Panc1 (cell line): ENCODE data around the gene IKZF4. TPM values are rescaled to one million over a fixed set of nuclear protein-coding genes. Genes with fewer than 3 reads are reported as not detected.
"Not testable (repeated sequence)": the region's sequence is repeated elsewhere in the genome, so short reads cannot be mapped to it uniquely, and the experiment has no call there.

ENCODE experiments used
- ATAC-seq: fragments of 200-7000 bp; cut with Tn5 transposase; 2 replicates; pipeline ENCODE4 v1.9.1; 2020; ENCODE audit warnings: mild to moderate bottlenecking, moderate library complexity
- BruUV-seq: library from RNA; stranded (reverse); fragments of 400-500 nt; replicated peaks from 2 replicates; lab custom pipeline; 2021; lab: Mats Ljungman, UMichigan
- CTCF ChIA-PET: fragments of 300-600 bp; sonication (Branson Sonifier 250); formaldehyde crosslinking; loops from one replicate; lab custom pipeline; 2022; ENCODE audit warnings: antibody characterized with exemption; lab: Charles Lee
- POLR2A ChIA-PET: fragments of 300-600 bp; sonication (Branson Sonifier 250); formaldehyde crosslinking; loops from one replicate; lab custom pipeline; 2022; ENCODE audit warnings: antibody characterized with exemption; lab: Charles Lee
- DNase-seq: peaks from one replicate; pipeline ENCODE4 v3.0.0-alpha.2; 2010; ENCODE audit warnings: low read depth, low spot score
- H3K27ac ChIP-seq: 2 replicates; pipeline ENCODE4 v1.5.1; 2011; ENCODE audit warnings: mild to moderate bottlenecking, low read length, inconsistent platforms
- H3K27me3 ChIP-seq: fragments of 200-500 bp; sonication (Bioruptor generic); 2 replicates; pipeline ENCODE4 v1.6.0; 2014; ENCODE audit warnings: low read length, inconsistent platforms; ENCODE audit not compliant: control insufficient read depth, insufficient read depth
- H3K36me3 ChIP-seq: fragments of 200-500 bp; sonication (Bioruptor generic); 2 replicates; pipeline ENCODE4 v1.5.1; 2014; ENCODE audit warnings: inconsistent platforms, mild to moderate bottlenecking, low read length, moderate library complexity; ENCODE audit not compliant: control insufficient read depth, insufficient read depth
- H3K4me1 ChIP-seq: 2 replicates; pipeline ENCODE4 v1.5.1; 2011; ENCODE audit warnings: inconsistent platforms, mild to moderate bottlenecking, low read length, moderate library complexity; ENCODE audit not compliant: control insufficient read depth, insufficient read depth
- H3K4me3 ChIP-seq, 2 experiments: 2 replicates each; pipeline ENCODE4 v1.5.1; 2011 to 2012; ENCODE audit warnings: low read depth in 2 of 2, low read length in 2 of 2, mild to moderate bottlenecking in 2 of 2, inconsistent platforms in 1 of 2, moderate library complexity in 1 of 2
- H3K9me3 ChIP-seq: fragments of 200-500 bp; sonication (Bioruptor generic); 2 replicates; pipeline ENCODE4 v1.5.1; 2014; ENCODE audit warnings: low read depth, mild to moderate bottlenecking, inconsistent platforms, low read length, moderate library complexity; ENCODE audit not compliant: control insufficient read depth, insufficient read depth
- CTCF ChIP-seq: fragments of 450-650 bp; IDR thresholded peaks from 2 replicates; pipeline ENCODE4 v1.5.1; 2017; ENCODE audit warnings: mild to moderate bottlenecking
- POLR2AphosphoS5 ChIP-seq: IDR thresholded peaks from 2 replicates; pipeline ENCODE4 v1.6.1; 2012; ENCODE audit warnings: mild to moderate bottlenecking, low read depth, low read length, moderate library complexity
- SIN3A ChIP-seq: IDR thresholded peaks from 2 replicates; pipeline ENCODE4 v1.6.1; 2012; ENCODE audit warnings: low read depth, mild to moderate bottlenecking, low read length, moderate library complexity, borderline replicate concordance; ENCODE audit not compliant: insufficient read depth
- TCF7L2 ChIP-seq: IDR thresholded peaks from 2 replicates; pipeline ENCODE4 v1.6.1; 2011; ENCODE audit warnings: mild to moderate bottlenecking, low read depth, low read length, inconsistent platforms
- in situ Hi-C: cut with HindIII; loops from 2 replicates; pipeline ENCODE4 v1.10.0; 2016; ENCODE audit warnings: low sequenced_read_pairs, low pct_unique_long_range_greater_than_20kb
- intact Hi-C: fragments of 100-400 bp; cut with micrococcal nuclease; formaldehyde crosslinking; loops from one replicate; pipeline ENCODE4 v1.10.0; 2022; ENCODE audit not compliant: unreplicated experiment
- total RNA-seq: library from RNA; stranded (reverse); gene quantifications from one replicate; pipeline ENCODE4 v1.2.1, GENCODE V29; 2021; ENCODE audit not compliant: unreplicated experiment
- TF ChIP-seq, protein P1 (sequence below), 2 experiments: IDR thresholded peaks; 2 replicates each; pipeline ENCODE4 v1.6.1; 2011 to 2012; ENCODE audit warnings: low read depth in 2 of 2, control low read depth in 1 of 2, low read length in 1 of 2, mild to moderate bottlenecking in 1 of 2, moderate library complexity in 1 of 2; ENCODE audit not compliant: insufficient read depth in 1 of 2

Gene IKZF4
- total RNA-seq, 1 experiment from 2014 or later = 6.9 TPM

DNA sequence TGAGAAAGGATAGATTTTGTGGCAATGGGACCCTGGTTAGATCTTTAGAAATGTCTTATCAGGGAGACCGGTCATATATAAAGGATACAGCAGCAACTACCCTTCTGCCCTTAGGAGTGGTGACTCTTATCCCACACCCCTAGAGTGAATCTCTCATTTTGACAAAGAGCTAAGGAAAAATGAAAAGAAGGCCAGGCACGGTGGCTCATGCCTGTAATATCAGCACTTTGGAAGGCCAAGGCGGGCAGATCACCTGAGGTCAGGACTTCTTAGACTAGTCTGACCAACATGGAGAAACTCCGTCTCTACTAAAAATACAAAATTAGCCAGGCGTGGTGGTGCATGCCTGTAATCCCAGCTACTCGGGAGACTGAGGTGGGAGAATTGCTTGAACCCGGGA, 34.9 kb upstream of the IKZF4 start:
- CTCF ChIA-PET = interaction anchor here (0.5 kb wide), 1 partner anchor 255 kb away, joined by 8 read pairs; no protein-coding TSS in a partner anchor
- H3K36me3 ChIP-seq, DNase-seq, H3K27me3 ChIP-seq, ATAC-seq, H3K4me3 ChIP-seq, H3K9me3 ChIP-seq, H3K27ac ChIP-seq, intact Hi-C loops, H3K4me1 ChIP-seq, in situ Hi-C loops, BruUV-seq: not testable (repeated sequence)
- POLR2A ChIA-PET = interaction anchor here (0.6 kb wide), 1 partner anchor 21 kb away, joined by 3 read pairs; no protein-coding TSS in a partner anchor

DNA sequence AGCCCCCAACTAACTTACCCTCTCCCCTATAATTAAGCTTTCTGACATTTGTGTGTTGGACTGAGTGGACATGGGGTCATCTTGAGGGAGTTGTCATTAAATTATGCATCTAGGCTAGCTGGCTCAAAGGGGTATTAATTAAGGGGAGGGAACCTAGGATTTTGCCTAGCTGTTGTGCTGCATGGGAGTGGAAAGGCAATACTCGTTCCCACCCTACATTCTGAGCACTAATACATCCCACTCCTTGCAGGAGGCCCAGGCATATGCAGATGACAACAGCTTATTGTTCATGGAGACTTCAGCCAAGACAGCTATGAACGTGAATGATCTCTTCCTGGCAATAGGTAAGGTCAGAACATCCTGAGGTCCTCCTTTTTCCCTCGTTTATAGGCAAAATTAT, 29.7 kb upstream of the IKZF4 start:
- in situ Hi-C loops = no loop called here
- TF ChIP-seq TCF7L2 (no peak), POLR2AphosphoS5 (no peak), CTCF (no peak), SIN3A (no peak)
- TF ChIP-seq, protein P1, sequence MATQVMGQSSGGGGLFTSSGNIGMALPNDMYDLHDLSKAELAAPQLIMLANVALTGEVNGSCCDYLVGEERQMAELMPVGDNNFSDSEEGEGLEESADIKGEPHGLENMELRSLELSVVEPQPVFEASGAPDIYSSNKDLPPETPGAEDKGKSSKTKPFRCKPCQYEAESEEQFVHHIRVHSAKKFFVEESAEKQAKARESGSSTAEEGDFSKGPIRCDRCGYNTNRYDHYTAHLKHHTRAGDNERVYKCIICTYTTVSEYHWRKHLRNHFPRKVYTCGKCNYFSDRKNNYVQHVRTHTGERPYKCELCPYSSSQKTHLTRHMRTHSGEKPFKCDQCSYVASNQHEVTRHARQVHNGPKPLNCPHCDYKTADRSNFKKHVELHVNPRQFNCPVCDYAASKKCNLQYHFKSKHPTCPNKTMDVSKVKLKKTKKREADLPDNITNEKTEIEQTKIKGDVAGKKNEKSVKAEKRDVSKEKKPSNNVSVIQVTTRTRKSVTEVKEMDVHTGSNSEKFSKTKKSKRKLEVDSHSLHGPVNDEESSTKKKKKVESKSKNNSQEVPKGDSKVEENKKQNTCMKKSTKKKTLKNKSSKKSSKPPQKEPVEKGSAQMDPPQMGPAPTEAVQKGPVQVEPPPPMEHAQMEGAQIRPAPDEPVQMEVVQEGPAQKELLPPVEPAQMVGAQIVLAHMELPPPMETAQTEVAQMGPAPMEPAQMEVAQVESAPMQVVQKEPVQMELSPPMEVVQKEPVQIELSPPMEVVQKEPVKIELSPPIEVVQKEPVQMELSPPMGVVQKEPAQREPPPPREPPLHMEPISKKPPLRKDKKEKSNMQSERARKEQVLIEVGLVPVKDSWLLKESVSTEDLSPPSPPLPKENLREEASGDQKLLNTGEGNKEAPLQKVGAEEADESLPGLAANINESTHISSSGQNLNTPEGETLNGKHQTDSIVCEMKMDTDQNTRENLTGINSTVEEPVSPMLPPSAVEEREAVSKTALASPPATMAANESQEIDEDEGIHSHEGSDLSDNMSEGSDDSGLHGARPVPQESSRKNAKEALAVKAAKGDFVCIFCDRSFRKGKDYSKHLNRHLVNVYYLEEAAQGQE (IDR thresholded peaks at IDR 0.05; ENCODE audit: insufficient read depth in 1 of 2, low read depth in 2 of 2, low read length in 1 of 2) = no peak
- Histone ChIP-seq H3K9me3 (no peaks in the 10 kb centered on the region), H3K27me3 (no peaks in the 10 kb centered on the region), H3K27ac (no peak overlapping the region), H3K4me3 (no peak overlapping the region), H3K4me1 (no peaks in the 10 kb centered on the region), H3K36me3 (peaks cover 14% of the 10 kb centered on the region)
- intact Hi-C loops = no loop called here
- DNase-seq (no peak), ATAC-seq (no peak)
- POLR2A ChIA-PET = no interaction called here
- BruUV-seq = no TSS peak
- CTCF ChIA-PET = no interaction called here

- POLR2A ChIA-PET = interaction anchor here (0.6 kb wide), 1 partner anchor 53 kb away, joined by 4 read pairs; no protein-coding TSS in a partner anchor
- TF ChIP-seq, protein P1 (IDR thresholded peaks at IDR 0.05; ENCODE audit: insufficient read depth in 1 of 2, low read depth in 2 of 2, low read length in 1 of 2) = no peak
- TF ChIP-seq CTCF (no peak), TCF7L2 (no peak), SIN3A (no peak), POLR2AphosphoS5 (no peak)
- no peaks in the 10 kb centered on the region for H3K27me3 ChIP-seq
- peaks cover 14% of the 10 kb centered on the region for H3K36me3 ChIP-seq
- BruUV-seq = no TSS peak
- H3K9me3 ChIP-seq = no peaks in the 10 kb centered on the region
- in situ Hi-C loops (no loop called here), intact Hi-C loops (no loop called here)
- H3K4me3 ChIP-seq = no peak overlapping the region
- CTCF ChIA-PET = no interaction called here
- DNase-seq = no peak
- no peaks in the 10 kb centered on the region for H3K4me1 ChIP-seq
- H3K27ac ChIP-seq = no peak overlapping the region
- no peak for ATAC-seq
Measured at GRCh38 chr12:55993230-55993853, 27.5 kb upstream of the IKZF4 start.
